ENCODE data around the gene PCDH9.

GRCh38 chr13:66585669-66586203 lies 644.4 kb downstream of the PCDH9 start:
- TF ChIP-seq POLR2A (IDR thresholded peaks at IDR 0.05) (no peak), CTCF (IDR thresholded peaks at IDR 0.05) (no peak)

Measured in heart left ventricle (tissue), 13 donors.